Esophagus muscularis mucosa (tissue), 4 donors: Measurements from ENCODE around the gene NUDT3.
"Not testable (repeated sequence)": the region's sequence is repeated elsewhere in the genome, so short reads cannot be mapped to it uniquely, and the experiment has no call there.

Experiments used
- CTCF ChIP-seq, 3 experiments: fragments of 200-600 bp in 2 of 3; fragments of 450-650 bp in 1 of 3; sonication (generic) in 2 of 3; IDR thresholded peaks; one replicate each; pipeline ENCODE4 v1.5.1; 2017 to 2019; ENCODE audit warnings: antibody characterized with exemption in 3 of 3, mild to moderate bottlenecking in 2 of 3, moderate library complexity in 1 of 3
- EP300 ChIP-seq: sonication (generic); formaldehyde crosslinking; IDR thresholded peaks from one replicate; pipeline ENCODE4 v1.6.1; 2017; ENCODE audit warnings: antibody characterized with exemption
- POLR2A ChIP-seq: fragments of 450-650 bp; IDR thresholded peaks from one replicate; pipeline ENCODE4 v1.6.1; 2017; ENCODE audit warnings: antibody characterized with exemption, moderate library complexity, mild to moderate bottlenecking, low read depth

GRCh38 chr6:34324221-34324620 lies 68.2 kb downstream of the NUDT3 start:
- TF ChIP-seq CTCF (IDR thresholded peaks at IDR 0.05); POLR2A; EP300: not testable (repeated sequence)
